NCI-H2196 (cell line): Measurements from ENCODE around the gene MAN1C1.
"Not testable (repeated sequence)": the region's sequence is repeated elsewhere in the genome, so short reads cannot be mapped to it uniquely, and the experiment has no call there.

Source experiments
- DNase-seq: peaks from one replicate; lab custom pipeline; 2025; ENCODE audit not compliant: unreplicated experiment; lab: John Stamatoyannopoulos, UW

The MAN1C1 gene

DNA sequence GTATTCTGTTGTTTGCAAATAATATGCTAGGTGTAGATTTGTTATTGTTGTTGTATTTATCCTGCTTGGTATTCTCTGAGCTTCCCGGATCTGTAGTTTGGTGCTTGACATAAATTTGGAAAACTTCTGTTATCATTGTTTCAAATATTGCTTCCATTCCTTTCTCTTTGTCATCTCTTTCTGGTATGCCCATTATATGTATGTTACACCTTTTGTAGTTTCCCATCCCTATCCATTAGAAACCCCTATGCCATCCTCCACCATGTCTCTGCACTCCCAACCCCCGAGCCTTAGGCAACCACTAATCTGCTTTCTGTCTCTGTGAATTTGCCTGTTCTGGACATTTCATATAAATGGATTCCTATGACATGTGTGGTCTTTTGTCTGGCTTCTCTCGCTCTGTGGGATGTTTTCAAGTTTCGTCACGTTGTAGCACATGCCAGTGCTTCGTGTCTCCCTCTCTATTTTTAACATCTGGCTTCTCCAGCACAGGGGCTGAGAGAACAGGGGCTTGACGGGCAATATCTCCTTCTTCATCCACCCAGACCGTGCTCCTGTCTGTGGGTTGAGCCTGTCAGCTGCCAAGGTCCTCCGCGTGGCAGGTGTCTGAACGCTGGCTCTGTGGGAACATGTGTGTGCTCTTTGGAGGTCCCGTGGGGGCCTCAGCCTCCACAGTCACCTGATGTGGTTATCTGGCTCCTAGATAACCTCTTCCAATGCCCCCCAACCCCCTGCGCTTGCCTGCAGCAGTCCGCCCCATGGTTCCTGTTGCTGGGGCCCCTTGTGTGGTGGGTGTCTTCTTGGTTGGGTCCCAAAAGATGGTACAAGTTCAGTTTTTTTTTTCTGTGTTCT lies 32.8 kb upstream of the MAN1C1 start:
- no peak for DNase-seq

DNA sequence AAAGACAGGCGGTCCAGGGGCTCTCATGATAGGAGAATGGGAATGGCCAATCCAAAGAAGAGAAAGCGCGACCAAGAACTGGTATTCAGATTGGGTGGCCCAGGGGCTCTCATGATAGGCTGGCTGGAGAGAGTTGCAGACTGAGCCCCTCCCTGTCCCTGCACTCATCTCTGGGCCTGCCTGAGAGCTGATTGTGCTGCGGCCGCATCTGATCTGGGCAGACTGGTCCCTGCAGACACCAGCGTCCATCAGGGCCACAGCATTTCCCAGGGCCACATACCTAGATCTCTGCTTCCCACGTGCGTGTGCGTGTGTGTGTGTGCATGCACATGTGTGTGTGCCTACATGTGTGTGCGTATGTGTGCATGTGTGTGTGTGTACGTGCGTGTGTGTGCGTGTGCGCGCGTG lies 30.4 kb upstream of the MAN1C1 start:
- no peak for DNase-seq

DNA sequence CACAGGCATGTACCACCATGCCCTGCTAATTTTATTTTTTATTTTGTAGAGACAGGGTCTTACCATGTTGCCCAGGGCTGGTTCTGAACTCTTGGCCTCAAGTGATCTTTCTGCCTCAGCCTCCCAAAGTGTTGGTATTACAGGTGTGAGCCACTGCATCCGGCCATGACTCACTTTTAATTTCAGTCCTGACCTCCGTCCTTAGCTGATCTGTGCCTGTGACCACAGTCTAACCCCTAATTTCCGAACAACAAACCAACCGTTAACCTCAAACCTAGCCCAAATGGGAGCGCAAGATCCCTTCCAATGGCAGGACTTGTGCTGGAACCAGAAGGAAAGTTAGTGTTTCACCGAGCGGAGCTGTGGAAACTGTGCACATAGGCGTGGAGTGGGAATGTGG lies 29.3 kb upstream of the MAN1C1 start:
- no peak for DNase-seq

DNA sequence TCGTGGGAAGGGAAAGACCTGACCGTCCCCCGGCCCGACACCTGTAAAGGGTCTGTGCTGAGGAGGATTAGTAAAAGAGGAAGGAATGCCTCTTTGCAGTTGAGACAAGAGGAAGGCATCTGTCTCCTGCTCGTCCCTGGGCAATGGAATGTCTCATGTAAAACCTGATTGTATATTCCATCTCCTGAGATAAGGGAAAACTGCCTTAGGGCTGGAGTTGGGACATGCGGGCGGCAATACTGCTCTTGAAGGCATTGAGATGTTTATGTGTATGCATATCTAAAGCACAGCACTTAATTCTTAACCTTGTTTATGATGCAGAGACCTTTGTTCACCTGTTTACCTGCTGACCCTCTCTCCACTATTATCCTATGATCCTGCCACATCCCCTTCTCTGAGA lies 28.4 kb upstream of the MAN1C1 start:
- not testable (repeated sequence) for DNase-seq

DNA sequence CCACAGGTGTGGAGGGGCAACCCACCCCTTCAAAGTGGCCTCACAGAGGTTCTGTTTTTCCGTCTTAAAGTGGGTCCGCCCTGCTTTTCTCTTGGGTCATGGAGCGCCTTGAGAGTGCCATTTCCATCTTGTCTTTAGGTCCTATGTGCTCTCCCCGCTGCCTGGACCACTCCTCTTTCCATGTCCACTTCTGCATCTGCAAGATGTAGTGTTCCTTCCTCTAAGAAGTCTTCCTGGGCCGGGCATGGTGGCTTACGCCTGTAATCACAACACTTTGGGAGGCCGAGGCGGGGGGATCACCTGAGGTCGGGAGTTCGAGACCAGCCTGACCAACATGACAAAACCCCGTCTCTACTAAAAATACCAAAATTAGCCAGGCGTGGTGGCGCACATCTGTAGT lies 27.8 kb upstream of the MAN1C1 start:
- not testable (repeated sequence) for DNase-seq

DNA sequence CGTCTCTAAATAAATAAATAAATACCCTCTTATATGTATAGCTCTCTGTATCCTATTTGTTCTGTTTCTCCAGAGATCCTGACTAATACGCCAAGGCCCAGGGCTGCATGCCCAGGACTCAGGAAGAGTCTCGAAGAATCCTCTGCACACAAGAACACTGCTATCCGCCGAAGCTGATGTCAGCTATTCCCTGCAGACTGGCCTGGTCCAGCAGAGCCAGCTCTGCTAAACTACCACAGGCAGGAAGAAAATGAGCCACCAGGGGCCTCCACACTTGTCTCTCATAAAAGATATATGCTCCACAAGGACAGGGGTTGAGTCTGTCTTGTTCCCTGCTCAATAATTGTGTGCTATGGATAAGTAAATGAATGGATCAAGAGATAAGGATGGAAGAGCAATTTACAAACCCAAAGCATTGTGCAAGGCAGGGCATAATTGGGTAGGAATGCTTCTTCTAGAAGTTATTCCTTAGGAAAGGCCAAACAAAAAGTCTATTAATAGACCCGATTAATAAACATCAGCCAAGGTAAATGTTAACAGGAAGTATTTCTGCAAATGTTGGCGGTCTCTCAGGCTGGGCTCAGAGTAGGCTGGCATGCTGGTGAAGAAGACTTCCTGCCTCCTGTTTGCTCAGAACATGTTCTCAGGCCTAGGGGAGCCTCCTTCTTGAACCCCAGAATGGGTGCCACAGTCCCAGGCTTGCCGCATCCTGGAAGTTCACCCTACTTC lies 26.3 kb upstream of the MAN1C1 start:
- no peak for DNase-seq

DNA sequence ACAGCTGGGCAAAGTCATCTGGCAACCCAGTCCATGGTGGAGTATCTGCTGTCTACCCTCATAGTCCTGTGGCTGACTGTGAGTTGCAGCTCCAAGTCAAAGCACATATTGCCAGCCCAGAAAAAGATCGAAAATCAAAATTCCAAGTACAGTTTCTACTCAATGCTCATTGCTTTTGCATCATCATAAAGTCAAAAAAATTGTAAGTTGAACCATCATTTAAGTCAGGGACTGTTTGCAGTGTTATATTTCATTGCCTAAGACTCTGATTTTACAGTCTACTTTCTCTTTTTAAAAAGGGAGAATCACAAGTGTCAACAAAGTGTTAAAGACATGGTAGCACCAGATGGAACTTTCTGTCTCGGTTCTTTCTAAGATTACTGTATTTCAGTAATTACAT lies 22.7 kb upstream of the MAN1C1 start:
- DNase-seq: no peak

DNA sequence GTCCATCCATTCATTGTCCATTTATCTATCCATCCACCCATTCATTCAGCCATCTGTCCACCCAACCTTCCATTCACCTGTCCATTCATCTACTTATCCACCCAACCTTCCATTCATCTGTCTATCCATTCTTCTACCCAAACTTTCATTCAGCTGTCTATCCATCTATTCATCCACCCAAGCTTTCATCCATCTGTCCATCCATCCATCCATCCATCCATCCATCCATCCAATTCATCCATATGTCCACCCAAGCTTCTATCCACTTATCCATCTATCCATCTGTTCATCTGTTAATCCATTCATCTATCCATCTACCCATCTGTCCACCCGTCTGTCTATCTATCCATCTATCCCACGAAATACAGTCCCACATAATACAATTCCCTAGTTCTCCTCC lies 21.6 kb upstream of the MAN1C1 start:
- DNase-seq: no peak

DNA sequence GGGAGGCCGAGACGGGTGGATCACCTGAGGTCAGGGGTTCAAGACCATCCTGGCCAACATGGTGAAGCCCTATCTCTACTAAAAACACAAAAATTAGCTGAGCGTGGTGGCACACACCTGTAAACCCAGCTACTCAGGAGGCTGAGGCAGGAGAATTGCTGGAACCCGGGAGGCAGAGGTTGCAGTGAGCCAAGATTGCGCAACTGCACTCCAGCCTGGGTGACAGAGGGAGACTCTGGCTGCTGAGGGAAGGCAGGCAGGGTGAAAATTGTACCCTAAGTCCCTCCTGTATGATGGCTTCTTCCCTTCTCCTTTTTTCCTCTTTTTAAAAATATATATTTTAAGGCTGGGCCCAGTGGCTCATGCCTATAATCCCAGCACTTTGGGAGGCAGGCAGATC lies 19.9 kb upstream of the MAN1C1 start:
- DNase-seq: not testable (repeated sequence)

DNA sequence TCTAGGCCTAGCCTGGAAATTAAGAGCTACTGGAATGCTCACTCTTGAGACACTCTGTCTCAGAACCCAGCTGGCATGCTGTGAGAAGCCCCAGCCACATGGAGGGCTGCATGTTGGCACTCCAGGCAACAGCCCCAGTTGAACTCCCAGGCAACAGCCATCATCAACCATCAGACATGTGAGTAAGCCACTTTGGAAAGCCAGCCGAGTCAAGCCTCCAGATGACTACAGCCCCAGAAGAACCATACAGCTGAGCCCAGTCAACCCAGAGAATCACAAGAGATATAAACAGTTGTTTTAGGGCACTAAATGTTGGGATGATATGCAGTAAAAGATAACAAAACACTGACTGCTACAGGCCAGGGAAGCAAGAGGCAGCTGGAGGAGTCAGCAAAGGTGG lies 17.7 kb upstream of the MAN1C1 start:
- DNase-seq: no peak

DNA sequence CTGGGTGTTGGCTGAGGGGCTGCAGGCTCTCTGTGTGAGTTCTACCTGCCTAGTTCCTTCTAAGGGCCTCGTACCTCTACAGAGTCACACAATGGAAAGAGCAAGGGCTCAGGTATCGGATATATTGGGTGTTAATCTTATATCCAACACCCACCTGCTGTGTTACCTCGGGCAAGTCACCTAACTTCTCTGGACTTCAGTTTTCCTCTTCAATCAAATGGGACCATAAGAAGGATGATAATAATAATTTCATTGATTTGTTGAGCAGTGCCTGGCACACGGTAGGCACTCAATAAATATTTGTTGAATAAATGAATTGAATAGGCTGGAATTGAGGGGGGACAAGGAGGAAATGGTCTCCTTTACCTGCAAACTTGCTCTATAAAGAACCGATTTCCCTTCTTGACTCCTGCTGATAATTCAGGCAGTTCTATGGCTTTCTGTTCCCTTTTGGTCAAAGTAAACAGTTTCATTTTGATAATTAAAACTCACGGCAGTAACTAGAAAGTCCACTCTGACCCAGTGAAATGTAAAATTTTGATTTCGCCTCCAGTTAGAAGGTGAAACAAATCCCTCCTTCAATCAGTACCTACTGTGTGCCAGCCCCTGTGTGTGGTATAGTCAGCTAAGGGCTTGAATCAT lies 16.5 kb upstream of the MAN1C1 start:
- DNase-seq: no peak

DNA sequence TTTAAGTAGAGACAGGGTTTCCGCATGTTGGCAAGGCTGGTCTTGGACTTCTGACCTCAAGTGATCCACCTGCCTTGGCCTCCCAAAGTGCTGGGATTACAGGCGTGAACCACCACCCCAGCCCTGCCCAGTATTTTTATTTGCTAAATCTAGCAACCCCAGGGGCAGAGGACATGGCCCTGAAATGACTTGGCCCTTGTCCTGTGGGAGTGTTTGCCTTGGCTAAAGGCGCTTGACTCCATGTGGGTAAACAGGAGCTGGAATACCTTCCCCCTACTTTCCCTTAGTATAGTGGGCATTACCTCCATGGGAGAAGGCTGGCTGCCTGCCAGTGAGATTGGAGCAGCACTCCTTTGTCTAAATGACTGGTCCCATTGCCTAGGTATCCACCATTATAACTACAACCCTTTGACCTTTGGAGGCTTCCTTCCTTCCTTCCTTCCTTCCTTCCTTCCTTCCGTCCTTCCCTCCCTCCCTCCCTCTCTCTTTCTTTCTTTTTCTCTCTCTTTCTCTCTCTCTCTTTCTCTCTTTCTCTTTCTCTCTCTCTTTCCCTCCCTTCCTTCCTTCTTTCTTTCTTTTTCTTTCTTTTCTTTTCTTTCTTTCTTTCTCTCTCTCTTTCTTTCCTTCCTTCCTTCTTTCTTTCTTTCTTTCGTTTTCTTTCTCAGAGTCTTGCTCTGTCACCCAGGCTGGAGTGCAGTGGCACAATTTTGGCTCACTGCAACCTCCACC lies 15.5 kb upstream of the MAN1C1 start:
- DNase-seq: peak; percentile 72

DNA sequence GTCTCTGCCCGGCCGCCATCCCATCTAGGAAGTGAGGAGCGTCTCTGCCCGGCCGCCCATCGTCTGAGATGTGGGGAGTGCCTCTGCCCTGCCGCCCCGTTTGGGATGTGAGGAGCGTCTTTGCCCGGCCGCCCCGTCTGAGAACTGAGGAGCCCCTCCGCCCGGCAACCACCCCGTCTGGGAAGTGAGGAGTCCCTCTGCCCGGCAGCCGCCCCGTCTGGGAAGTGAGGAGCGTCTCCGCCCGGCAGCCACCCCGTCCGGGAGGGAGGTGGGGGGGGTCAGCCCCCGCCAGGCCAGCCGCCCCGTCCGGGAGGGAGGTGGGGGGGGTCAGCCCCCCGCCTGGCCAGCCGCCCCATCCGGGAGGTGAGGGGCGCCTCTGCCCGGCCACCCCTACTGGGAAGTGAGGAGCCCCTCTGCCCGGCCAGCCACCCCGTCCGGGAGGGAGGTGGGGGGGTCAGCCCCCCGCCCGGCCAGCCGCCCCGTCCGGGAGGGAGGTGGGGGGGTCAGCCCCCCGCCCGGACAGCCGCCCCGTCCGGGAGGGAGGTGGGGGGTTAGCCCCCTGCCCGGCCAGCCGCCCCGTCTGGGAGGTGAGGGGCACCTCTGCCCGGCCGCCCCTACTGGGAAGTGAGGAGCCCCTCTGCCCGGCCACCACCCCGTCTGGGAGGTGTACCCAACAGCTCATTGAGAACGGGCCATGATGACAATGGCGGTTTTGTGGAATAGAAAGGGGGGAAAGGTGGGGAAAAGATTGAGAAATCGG lies 12.6 kb upstream of the MAN1C1 start:
- not testable (repeated sequence) for DNase-seq

DNA sequence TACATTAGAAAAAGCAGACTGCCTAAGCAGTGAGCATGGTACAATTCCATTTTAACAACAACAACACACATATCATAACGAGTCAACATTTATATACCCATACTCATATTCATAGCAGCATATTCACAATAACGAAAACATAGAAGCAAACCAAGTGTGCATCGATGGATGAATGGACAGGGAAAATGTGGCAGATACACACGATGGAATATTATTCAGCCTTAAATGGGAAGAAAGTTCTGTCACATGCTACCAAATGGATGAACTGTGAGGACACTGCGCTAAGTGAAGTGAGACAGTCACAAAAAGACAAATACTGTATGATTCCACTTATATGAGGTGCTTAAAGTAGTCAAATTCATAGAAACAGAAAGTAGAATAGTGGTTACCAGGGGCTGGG lies 9.5 kb upstream of the MAN1C1 start:
- DNase-seq: no peak

DNA sequence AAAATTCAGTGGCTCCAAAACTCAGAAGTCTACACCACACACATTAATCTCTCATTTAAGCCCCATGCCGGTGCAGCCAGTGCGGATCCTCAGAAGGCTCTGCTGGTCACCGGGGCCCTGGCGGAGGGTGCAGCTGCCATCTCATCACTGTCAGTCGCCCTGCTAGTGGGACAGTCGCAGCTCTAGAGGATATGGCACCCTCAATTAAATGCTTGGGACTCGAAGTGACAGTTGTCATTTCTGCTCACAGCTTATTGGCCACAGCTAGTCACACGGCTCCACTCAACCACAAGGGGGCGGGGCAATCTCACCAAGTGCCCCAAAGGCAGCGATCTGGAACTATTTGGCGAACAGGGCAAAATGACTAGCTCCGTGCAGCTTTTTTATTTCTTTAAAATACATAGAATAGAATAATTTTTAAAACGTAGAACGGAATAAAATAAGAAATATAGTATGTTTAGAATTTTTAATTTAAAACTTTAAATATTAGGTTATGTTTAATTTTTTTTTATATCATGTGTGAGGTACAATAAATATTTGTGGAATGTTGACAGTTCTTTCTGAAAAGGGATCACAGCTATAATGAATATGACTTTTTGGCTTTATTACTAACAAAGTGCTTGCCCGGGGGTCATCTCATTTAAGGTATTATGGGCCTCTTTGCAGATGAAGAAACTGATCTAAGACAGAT lies 8.0 kb upstream of the MAN1C1 start:
- DNase-seq: peak; percentile 25

DNA sequence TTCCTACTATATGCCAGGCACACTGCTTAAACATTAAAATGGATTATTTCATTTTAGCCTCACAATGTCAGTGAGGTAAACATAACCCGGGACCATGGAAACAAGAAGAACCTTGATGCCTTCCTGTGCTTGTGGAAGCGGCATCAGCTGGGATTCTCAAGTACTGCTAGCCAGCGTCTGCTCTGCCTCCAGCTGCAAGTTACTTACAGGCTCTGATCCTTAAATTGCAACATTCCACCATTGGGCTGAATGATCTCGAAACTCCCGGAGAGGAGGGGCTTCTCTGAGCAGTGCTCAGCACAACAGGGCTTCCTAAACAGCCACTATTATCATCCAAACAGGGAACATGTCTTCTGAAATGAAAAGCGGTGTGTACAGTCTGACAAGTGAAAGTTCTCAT lies 6.7 kb upstream of the MAN1C1 start:
- DNase-seq: no peak

DNA sequence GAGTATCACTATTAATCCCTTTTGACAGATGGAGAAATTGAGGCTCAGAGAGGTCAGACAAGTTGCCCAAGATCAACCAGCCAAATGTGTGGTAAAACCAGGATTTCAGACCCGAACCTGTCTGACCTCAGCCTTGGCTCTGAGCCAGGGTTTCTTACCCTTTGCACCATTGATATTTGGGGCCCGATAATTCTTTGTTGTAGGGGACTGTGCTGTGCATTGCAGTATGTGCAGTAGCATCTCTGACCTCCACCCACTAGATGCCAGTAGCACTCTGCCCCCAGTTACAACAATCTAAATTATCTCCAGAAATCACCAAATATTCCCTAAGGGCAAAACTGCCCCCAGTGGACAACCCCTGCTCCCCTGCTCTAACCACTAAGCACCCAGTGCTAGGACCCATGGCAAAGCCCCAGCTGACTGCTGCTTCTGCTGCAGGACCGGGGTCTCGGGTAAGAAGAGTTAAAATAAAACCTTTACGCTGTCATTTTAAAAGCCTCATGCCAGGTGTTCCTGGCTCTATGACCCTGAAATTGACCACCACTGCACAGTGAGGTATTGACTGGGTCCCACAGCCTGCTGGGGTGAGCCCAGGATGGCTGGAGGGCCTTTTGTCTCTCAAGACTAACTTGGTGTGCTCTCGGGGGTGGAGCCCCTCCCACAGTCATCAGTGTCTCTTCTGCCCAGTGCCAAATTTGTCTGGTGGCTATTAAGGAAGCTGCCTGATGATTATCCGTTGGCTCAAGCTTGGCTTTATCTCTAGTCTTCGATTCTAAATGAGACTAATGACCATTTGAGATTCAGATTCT lies 5.6 kb upstream of the MAN1C1 start:
- no peak for DNase-seq

DNA sequence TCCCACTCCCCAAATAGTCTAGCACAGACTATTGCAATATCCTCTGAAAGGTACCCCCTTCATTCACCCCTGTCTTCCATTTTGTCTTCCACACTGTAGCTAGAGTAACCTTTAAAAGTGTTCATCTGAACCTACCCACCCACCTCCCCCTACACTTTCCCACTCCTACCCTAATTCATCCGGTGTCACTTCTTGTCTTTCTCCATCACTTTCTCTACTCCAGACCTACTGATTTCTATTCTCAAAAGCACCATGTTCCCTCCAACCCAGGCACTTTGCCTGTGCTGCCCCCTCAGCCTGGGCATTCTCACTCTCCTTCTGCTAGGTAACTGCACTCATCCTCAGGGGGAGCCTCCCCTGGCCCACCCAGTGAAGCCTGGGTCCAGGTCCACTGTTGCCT lies 4.7 kb upstream of the MAN1C1 start:
- no peak for DNase-seq

DNA sequence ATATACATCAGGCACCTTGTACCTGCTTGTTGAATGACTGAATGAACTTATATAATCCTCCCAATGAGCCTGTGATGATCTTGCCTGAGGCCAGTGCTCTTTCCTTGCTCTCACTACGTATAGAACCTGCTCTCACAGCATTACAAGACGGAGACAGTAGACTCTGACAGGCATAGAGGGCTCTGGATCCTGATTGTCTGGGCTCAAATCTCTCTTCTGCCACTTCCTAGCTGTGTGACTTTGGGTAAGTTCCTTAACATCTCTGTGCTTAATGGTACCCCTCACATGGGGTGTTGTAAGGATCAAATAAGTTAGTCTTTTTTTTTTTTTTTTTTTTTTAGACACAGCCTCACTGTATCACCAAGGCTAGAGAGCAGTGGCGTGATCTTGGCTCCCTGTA lies 4.2 kb upstream of the MAN1C1 start:
- no peak for DNase-seq
